Esophagus mucosa (tissue), 1 donor: ENCODE data around the gene CDK9. TPM values are rescaled to one million over a fixed set of nuclear protein-coding genes. Genes with fewer than 3 reads are reported as not detected.
"Not testable (repeated sequence)": the region's sequence is repeated elsewhere in the genome, so short reads cannot be mapped to it uniquely, and the experiment has no call there.

Source experiments
- ATAC-seq: fragments of 200-7000 bp; cut with Tn5 transposase; one replicate; pipeline ENCODE4 v1.9.1; 2020
- total RNA-seq: library from RNA; stranded (reverse); gene quantifications from one replicate; pipeline ENCODE4 v1.2.4, GENCODE V29; 2023
- donor health status: DM: yes; HTN: yes; CAD: no.

Gene CDK9
- total RNA-seq, 1 donor from 2014 or later: 38.3 TPM

DNA sequence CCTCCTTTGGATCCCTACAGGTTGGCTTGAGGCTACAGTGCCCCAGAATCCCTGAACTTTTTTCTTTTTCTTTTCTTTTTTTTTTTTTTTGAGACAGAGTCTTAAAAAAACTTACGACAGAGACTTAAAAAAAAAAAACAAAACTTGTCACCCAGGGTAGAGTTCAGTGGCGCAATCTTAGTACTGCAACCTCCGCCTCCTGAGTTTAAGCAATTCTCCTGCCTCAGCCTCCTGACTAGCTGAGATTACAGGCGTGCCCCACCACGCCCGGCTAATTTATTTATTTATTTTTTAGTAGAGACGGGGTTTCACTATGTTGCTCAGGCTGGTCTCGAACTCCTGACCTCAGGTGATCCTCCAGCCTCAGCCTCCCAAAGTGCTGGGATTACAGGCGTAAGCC lies 4.9 kb upstream of the CDK9 start:
- not testable (repeated sequence) for ATAC-seq

- ATAC-seq: no peak
Measured at GRCh38 chr9:127781806-127782205, 4.0 kb upstream of the CDK9 start.

GRCh38 chr9:127783111-127784008 lies 2.5 kb upstream of the CDK9 start:
- no peak for ATAC-seq

- ATAC-seq: peak; percentile 67
Measured at GRCh38 chr9:127785023-127785932, 556 bp upstream of the CDK9 start.

GRCh38 chr9:127786773-127787104 lies 905 bp downstream of the CDK9 start:
- no peak for ATAC-seq

GRCh38 chr9:127788337-127789011 lies 2.6 kb downstream of the CDK9 start:
- ATAC-seq: no peak

- no peak for ATAC-seq
Measured at GRCh38 chr9:127789179-127789578, 3.3 kb downstream of the CDK9 start.

GRCh38 chr9:127790094-127790855 lies 4.4 kb downstream of the CDK9 start:
- no peak for ATAC-seq

DNA sequence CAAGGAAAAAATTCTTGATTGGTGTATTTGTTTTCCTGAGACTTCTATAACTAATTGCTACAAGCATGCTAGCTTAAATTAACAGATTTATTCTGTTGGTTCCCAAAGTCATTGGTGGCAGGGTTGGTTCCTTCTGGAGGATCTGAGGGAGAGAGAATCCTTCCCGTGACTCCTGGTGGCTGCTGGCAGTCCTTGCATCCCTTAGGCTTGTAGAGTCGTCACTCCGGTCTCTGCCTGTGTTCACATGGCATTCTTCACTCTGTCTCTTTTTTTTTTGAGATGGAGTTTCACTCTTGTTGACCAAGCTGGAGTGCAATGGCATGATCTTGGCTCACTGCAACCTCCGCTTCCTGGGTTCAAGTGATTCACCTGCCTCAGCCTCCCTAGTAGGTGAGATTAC lies 5.3 kb downstream of the CDK9 start:
- ATAC-seq: no peak

DNA sequence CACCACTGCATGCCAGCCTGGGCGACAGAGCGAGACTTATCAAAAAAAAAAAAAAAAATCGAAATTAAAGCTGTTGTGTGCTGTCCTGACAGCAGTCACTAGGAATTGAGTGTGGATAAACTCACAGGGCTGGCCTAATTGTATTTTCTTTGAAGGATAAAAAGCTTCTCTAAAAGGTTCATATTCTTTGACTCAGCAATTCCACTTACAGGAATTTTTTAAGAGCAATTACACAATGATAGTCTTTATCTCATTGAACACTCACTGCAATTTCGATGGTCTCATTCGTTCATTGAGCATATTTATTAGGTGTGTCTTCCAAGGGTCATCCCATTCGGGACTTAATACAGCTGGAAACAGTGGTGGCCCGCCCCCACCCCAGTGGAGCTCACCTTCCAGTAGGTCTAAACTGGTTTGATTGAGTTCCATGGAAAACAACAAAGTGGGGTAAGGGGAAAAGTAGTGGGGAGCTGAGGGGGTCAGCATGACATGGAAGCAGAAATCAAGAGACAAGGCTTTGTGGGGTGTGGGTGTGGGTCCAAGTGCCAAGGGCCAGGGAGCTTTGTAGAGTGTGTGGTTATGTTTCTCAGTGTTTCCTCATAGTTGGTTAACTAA lies 6.7 kb downstream of the CDK9 start:
- ATAC-seq: no peak

DNA sequence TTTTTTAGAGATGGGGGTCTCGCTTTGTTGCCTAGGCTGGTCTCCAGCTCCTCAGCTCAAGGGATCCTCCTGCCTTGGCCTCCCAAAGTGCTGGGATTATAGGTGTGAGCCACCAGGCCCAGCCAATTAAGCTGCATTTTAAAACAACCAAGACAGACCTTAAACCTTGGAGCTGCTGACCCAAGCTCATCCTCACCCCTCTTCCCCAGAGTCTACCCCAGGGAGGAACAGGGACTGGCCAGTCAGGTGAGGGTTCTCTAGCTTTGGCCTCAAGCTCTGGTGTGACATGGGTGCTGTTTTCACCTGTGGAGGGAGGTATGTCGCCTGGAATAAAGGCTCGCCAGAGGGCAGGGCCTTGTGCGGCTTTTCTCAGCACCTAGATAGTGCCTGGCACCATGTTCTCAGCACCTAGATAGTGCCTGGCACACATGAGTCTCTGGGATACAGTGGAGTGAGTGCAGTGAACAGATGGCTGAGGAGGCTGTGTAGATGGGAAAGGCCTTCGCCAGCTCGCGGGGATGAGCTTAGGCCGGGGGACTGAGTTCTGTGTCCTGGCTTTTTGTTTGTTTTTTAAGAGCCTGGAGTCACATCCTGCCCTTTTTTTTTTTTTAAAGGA lies 7.4 kb downstream of the CDK9 start:
- no peak for ATAC-seq

DNA sequence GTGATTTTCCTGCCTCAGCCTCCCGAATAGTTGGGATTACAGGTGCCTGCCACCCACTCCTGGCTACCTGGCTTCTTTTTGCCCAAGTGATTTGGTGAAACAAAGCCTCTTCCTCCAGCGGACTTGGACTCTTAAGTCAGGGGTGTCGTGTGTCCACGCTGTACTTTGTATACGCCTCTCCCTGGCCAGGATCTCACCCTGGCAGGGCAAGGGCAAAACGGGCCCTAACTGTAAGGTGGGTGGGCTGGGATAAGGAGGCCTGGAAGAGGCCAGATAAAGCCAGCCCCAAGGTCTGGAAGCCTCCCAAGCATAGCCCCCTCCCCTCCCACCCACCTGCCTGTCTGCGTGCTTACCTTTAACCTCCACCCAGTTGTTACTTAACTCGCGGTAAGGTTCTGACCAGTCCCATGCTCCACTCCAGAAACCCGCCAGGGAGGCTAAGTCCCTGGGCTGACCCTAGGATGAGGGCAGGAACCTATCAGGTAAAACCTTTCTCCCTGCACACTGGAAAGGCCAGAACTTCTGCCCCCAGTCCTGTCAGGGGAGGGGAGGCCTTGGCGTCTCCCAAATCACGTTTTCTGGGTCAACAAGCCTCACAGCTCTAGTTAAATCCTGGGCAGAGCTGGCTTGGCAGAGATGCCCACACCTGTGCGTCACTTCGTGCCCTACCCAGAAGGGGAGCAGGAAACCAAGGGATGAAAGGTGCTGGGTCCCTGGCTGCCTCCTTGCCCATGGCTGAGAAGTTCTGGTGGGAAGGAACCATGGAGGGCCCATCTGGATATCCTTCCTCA lies 8.4 kb downstream of the CDK9 start:
- peak; percentile 54 for ATAC-seq

DNA sequence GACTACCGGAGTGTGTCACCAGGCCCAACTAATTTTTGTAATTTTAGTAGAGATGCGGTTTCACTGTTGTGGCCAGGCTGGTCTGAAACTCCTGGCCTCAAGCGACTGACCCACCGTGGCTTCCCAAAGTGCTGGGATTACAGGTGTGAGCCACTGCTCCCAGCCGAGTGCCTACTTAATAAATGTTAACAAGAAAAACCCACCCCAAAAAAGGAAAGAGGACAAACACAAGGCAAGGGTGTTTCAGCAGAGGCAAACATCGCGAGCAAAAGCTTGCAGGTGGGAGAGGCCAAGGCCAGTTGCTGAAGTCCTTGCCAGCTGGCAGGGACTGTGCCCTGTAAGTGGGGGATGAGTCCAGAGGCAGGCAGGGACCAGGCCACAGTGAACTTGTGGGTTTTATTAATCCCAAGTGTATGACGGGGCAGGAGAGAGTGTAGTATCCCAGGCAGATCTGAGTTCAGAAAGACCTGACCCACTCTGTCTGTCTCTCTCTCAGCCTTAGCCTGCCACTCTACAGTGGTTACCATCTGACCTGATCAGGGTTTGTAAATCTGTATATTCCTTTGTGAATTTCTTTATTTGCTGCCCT lies 10.5 kb downstream of the CDK9 start:
- peak; percentile 16 for ATAC-seq

GRCh38 chr9:127796852-127797370 lies 11.1 kb downstream of the CDK9 start:
- ATAC-seq: no peak

- ATAC-seq: no peak
Measured at GRCh38 chr9:127801955-127802575, 16.2 kb downstream of the CDK9 start.

DNA sequence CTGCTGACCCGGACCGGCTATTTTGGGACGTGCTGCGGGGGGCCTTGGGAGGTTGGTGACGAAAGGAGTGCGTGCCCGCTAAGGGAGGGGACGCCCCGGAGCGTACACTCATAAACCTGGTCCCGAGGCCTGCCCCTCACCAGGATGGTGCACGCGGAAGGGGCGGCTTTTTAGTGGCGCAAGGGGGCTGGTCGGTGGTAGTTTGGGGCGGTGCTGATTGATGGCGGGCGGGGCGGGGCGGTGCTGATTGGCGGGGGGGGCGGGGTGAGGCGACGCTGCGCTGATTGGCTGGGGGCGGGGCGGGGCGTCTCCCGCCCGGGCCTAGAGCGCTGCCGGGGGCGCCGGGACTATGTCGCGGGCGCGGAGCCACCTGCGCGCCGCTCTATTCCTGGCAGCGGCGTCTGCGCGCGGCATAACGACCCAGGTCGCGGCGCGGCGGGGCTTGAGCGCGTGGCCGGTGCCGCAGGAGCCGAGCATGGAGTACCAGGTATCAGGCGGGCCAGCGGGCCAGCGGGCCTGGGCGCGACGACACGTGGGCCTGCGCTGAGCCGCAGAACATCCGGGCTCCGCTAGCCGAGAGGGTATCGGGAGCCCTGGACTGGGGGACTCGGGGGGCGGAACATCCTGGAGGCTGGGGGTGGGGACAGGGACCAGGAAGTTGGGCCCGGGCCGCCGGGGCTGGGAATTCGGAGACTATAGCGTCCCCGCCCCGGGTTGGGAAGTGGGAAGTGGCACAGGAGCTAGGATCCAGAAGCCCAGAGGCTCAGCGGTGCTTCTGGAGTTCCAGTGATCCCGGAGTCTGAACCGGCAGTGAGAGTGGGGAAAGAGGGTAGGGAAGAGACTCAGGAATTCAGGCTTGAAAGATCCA lies 17.0 kb downstream of the CDK9 start, which contains the start of gene FPGS:
Gene FPGS (plus strand): TSS at position 307 of the 868 bp plus-strand sequence. CDS start 43 bp downstream, at position 350.
- ATAC-seq: peak; percentile 73

DNA sequence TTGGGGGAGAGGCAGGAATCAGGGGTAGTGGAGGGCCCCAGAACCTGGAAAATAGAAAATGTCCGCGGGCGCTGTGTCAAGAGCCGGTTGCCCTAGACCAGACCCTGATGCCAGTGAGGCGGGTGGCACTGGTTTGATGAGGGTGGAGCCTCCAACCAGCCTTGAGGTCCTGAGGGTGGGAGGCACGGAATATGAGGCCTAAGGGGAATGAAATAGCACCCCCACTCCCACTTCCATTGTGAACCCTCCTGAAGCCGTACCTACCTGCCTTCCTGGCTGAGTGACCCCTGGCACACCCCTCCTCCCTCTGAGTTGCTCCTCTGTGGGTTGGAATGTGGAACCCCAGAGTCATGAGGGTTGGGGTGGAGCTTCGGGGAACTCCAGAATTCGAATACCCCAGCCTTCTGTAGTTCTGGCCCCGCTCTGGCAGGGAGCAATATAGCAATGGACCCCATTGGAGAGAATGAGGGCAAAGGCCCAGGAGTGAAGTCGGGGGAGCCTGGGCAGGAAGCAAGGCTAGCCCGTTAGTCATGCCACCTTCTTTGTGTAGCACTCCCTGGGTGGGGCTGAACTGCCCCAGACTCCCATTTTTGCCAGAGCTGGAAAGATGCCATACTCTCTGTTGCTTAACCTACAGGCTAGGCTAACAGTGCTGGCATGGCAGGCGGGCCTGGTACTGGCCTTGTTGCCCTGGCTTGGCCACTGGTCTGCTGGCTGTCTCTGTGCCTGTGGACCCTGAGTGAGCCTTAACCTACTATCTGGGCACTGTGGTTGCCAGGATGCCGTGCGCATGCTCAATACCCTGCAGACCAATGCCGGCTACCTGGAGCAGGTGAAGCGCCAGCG lies 17.9 kb downstream of the CDK9 start:
- peak; percentile 74 for ATAC-seq
